IPS-NIHi7 (cell line): Measurements from ENCODE around the gene MORF4L2.

Experiments
- DNase-seq: peaks from one replicate; pipeline ENCODE4 v3.0.0; 2012; ENCODE audit warnings: mixed read lengths; ENCODE audit errors: extremely low spot score

Gene MORF4L2

GRCh38 chrX:103686199-103687072 lies at the start of gene MORF4L2:
MORF4L2 (minus strand) TSS chrX:103686699; CDS start chrX:103677027, 9,672 bp downstream.
- peak; percentile 91 for DNase-seq

- DNase-seq: no peak
Measured at GRCh38 chrX:103734125-103734760, 47.7 kb upstream of the MORF4L2 start.

GRCh38 chrX:103733017-103733416 lies 46.5 kb upstream of the MORF4L2 start:
- DNase-seq: no peak

GRCh38 chrX:103730796-103731493 lies 44.4 kb upstream of the MORF4L2 start:
- DNase-seq: peak; percentile 53

- DNase-seq: no peak
Measured at GRCh38 chrX:103730147-103730795, 43.8 kb upstream of the MORF4L2 start.

- DNase-seq: no peak
Measured at GRCh38 chrX:103729015-103729414, 42.5 kb upstream of the MORF4L2 start.

- DNase-seq: no peak
Measured at GRCh38 chrX:103727115-103727514, 40.6 kb upstream of the MORF4L2 start.

GRCh38 chrX:103726477-103726876 lies 40.0 kb upstream of the MORF4L2 start:
- DNase-seq: no peak

- no peak for DNase-seq
Measured at GRCh38 chrX:103722505-103722904, 36.0 kb upstream of the MORF4L2 start.

GRCh38 chrX:103718120-103718519 lies 31.6 kb upstream of the MORF4L2 start:
- no peak for DNase-seq

GRCh38 chrX:103716962-103717361 lies 30.5 kb upstream of the MORF4L2 start:
- DNase-seq: no peak

GRCh38 chrX:103710609-103711008 lies 24.1 kb upstream of the MORF4L2 start, which contains the start of gene TMEM31:
TMEM31 (plus strand) TSS chrX:103710909; CDS start chrX:103712259, 1,350 bp downstream.
- DNase-seq: no peak

GRCh38 chrX:103704863-103705262 lies 18.4 kb upstream of the MORF4L2 start:
- no peak for DNase-seq

- no peak for DNase-seq
Measured at GRCh38 chrX:103699243-103699642, 12.7 kb upstream of the MORF4L2 start.

GRCh38 chrX:103697687-103698086 lies 11.2 kb upstream of the MORF4L2 start:
- DNase-seq: no peak

- DNase-seq: no peak
Measured at GRCh38 chrX:103691059-103691458, 4.6 kb upstream of the MORF4L2 start.

- no peak for DNase-seq
Measured at GRCh38 chrX:103688946-103689345, 2.4 kb upstream of the MORF4L2 start.

- DNase-seq: peak; percentile 63
Measured at GRCh38 chrX:103687696-103688201, 1.2 kb upstream of the MORF4L2 start.

GRCh38 chrX:103687073-103687695 lies 685 bp upstream of the MORF4L2 start:
- peak; percentile 45 for DNase-seq

- DNase-seq: no peak
Measured at GRCh38 chrX:103685396-103685795, 1.1 kb downstream of the MORF4L2 start.

- DNase-seq: no peak
Measured at GRCh38 chrX:103681443-103681842, 5.1 kb downstream of the MORF4L2 start.
